T-helper 1 cell treated with Interleukin-12 subunit alpha and Interleukin-12 subunit beta and Interleukin-4 antibody, amounts not matched to agents 30 ng/mL and 1 ng/mL, for 36 hours (primary cell): Measurements from ENCODE around the gene SRPRA. TPM values are rescaled to one million over a fixed set of nuclear protein-coding genes. Genes with fewer than 3 reads are reported as not detected.
"Not testable (repeated sequence)": the region's sequence is repeated elsewhere in the genome, so short reads cannot be mapped to it uniquely, and the experiment has no call there.

Source experiments
- intact Hi-C: fragments of 100-400 bp; cut with micrococcal nuclease; formaldehyde crosslinking; loops from one replicate; pipeline ENCODE4 v1.15.1; 2024
- total RNA-seq: library from RNA; stranded (reverse); gene quantifications from 2 replicates; pipeline ENCODE4 v1.2.3, GENCODE V29; 2022

The SRPRA gene
- total RNA-seq, 1 donor from 2014 or later = 173 TPM

DNA sequence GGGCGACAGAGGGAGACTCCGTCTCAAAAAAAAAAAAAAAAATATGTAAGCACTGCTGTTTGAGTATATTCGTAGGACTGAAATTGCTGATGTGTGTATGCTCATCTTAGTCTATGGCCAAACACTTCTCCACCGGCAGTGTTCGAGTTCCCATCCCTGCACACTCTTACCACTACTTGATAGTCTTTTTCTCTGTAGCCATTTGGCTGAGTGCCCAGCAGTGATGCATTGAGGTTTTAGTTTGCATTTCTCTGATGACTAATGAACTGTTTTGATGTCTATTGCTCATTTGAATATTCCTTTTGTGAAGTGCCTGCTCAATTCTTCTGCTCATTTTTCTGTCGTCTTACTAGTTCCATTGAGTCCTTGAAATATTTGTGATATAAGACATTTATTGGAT lies 16.1 kb upstream of the SRPRA start:
- intact Hi-C loops = loop anchor here (5.0 kb wide), 3 partner anchors 223 to 398 kb away; partner anchors contain the start of genes CDON, DDX25, HYLS1 and PUS3

- intact Hi-C loops = loop anchor here (1.0 to 5.0 kb wide), 7 partner anchors 14 to 396 kb away; partner anchors contain the start of genes CDON, DCPS, DDX25 and FAM118B
These were observed 14.3 kb upstream of the SRPRA start, which contains the start of gene TIRAP for GRCh38 chr11:126282736-126283591. TSS of gene TIRAP (plus strand) at chr11:126283093. CDS start at chr11:126290895, 7,802 bp downstream.

DNA sequence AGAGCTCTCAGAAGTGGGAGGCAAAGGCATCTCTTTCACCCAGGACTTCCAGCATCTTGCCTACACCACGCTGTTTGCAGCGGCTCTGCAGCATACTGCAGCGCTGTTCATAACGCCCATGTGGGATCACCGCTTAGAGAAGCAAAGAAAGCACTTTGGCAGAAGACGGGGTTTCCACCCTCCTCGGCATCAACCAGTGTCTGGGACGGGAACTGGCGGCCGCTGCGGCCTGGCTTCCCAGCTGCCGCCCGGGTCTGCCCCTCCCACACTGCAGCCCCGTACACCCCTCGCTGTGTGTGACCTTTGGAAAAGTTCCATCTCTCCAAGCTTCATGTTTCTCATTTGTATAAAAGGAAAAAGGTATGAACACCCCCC lies 13.7 kb upstream of the SRPRA start:
- intact Hi-C loops = loop anchor here (5.0 kb wide), 3 partner anchors 220 to 395 kb away; partner anchors contain the start of genes CDON, DDX25, HYLS1 and PUS3

GRCh38 chr11:126281666-126282175 lies 13.0 kb upstream of the SRPRA start:
- intact Hi-C loops = loop anchor here (5.0 kb wide), 3 partner anchors 219 to 394 kb away; partner anchors contain the start of genes CDON, DDX25, HYLS1 and PUS3

DNA sequence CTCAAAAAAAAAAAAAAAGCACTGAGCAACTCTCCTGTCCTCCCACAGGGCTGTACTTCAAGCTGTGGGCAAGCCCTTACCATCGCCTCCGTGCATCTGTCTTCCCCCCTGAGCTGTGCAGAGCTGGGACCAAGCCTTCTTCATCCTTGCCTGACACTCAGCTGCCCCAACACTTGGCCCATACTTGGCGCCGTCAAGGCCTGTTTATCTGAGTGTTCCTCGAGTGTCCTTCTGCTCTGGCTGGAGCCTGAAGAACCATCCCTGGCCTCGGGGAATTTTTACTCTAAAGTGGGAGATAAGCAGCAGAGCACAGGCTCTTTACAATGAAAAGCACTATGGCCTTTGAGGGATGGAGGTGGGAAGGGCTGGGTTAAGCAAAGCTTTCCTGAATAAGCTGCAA lies 12.6 kb upstream of the SRPRA start:
- intact Hi-C loops = loop anchor here (5.0 kb wide), 3 partner anchors 219 to 394 kb away; partner anchors contain the start of genes CDON, DDX25, HYLS1 and PUS3

- intact Hi-C loops = loop anchor here (5.0 kb wide), 3 partner anchors 218 to 393 kb away; partner anchors contain the start of genes CDON, DDX25, HYLS1 and PUS3
These were observed 11.9 kb upstream of the SRPRA start for GRCh38 chr11:126280595-126280994.

DNA sequence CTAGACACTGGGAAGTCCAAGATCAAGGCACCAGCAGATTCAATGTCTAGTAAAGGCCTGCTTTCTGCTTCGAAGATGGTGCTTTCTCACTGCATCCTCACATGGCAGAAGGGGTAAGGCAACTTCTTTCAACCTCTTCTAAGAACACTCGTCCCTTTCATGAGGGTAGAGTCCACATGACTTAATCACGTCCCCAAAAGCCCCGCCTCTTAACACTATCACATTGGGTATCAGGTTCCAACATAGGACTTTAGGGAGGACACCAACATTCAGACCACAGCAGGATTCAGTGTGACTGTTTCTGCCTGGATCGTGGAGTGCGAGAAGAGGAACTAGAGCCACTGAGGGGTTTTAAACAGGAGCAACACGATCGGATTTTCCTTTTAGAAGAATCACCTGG lies 10.5 kb upstream of the SRPRA start:
- intact Hi-C loops = no loop called here

DNA sequence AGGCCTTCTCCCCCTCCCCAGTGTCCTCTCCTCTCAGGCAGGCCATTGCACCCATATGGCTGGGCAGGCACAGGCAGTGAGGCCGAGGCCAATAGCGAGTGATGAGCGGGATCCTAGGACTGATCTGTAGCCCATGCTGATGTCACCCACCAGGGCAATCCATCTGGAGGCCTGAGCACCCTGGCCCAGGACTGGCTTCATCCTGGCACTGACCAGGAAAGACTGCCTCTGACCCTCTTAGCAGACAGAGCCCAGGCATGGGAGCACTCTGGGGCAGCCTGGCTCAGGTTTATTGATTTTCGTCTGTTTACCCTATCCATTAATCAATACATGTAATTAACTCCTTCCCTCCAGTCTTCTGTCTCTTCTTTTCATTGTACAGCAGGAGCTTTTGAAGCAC lies 9.1 kb upstream of the SRPRA start:
- intact Hi-C loops = no loop called here

- intact Hi-C loops = no loop called here
These were observed 8.6 kb upstream of the SRPRA start for GRCh38 chr11:126277322-126277721.

DNA sequence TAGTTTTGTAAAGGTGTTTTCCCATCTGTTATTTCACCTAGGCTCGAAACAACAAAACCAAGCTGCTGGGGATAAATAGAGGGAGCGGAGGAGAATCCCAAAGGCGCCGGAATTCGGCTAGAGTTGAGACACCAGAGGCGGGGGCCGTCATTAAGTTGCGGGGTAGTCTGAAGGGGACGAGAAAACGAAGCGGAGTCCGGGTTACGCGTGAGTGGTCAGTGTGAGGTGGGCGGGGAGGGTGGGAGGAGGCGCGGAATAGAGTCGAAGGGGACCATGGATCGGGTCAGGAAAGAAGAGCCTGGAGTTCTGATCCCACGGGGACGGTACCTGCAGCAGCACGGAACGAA lies 361 bp downstream of the SRPRA start:
- intact Hi-C loops = loop anchor here (1.0 to 5.0 kb wide), 6 partner anchors 205 to 1646 kb away; partner anchors contain the start of genes CHEK1, STT3A, TBRG1 and TMEM218

DNA sequence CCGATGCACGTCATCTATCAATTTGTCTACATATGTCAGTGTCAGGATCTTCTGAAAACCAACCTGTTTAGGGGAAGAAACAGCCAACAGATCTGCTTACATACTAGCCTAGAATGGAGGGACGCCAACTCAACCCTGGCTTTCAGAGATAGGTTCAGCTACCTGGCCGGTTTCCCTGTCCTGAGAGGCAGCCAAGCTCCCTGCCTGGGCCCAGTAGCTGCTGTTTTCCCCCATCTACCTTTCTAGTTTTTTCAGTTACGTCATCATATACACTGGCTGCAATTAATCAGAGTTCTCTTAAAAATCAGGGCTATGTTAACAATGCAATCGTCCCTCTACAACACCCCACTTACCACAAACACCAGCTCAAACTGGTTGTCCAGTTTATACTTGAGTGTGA lies 1.0 kb downstream of the SRPRA start:
- intact Hi-C loops = loop anchor here (1.0 to 5.0 kb wide), 6 partner anchors 204 to 1645 kb away; partner anchors contain the start of genes CHEK1, STT3A, TBRG1 and TMEM218

GRCh38 chr11:126265811-126266210 lies 2.9 kb downstream of the SRPRA start:
- intact Hi-C loops = loop anchor here (5.0 kb wide), 1 partner anchor 1154 kb away; the partner anchor contains the start of gene TMEM218

DNA sequence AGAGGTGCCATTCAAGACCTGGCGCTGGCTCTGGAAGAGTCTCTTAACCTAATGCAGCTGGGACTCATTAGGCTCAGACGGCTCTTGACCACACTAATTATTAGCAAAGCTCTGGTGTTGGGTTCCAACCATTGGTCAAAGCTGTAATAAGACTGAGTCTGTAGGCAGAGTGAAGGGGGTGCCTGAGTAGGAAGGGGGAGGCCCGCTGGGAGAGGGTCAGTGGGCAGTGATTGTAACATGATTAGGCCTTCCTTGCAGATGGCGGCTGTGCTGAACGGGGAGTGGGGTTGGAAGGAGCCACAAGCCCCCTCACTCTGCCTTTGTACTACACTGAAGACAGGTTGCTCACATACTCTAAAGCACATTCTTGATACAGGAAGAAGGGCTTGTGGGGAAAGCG lies 5.2 kb downstream of the SRPRA start:
- intact Hi-C loops = no loop called here

GRCh38 chr11:126262216-126262615 lies 6.5 kb downstream of the SRPRA start:
- intact Hi-C loops = no loop called here

GRCh38 chr11:126257764-126258163 lies 10.9 kb downstream of the SRPRA start:
- intact Hi-C loops = no loop called here

GRCh38 chr11:126257144-126257543 lies 11.6 kb downstream of the SRPRA start:
- intact Hi-C loops = no loop called here

GRCh38 chr11:126256216-126256615 lies 12.5 kb downstream of the SRPRA start:
- intact Hi-C loops = no loop called here

- intact Hi-C loops = not testable (repeated sequence)
These were observed 13.2 kb downstream of the SRPRA start for GRCh38 chr11:126255507-126255906.

GRCh38 chr11:126254819-126255218 lies 13.9 kb downstream of the SRPRA start:
- intact Hi-C loops = no loop called here

GRCh38 chr11:126253265-126253664 lies 15.4 kb downstream of the SRPRA start:
- intact Hi-C loops = no loop called here

- intact Hi-C loops = no loop called here
These were observed 22.1 kb downstream of the SRPRA start for GRCh38 chr11:126246636-126247035.

DNA sequence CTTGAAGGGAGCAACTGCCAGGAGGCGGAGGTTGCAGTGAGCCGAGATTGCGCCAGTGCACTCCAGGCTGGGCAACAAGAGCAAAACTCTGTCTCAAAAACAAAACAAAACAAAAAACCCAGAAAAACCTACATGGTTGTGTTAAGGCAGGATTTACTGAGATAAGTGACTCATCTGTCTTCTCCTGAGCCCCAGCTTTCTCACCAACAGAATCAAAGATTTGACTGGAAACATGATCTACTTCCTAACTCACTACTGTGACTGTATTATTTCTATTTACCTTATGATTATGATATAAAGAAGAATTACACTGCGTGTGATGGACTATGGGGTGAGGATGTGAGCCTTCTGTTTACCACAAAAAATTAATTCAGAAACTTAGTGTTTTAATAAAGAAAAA lies 35.3 kb downstream of the SRPRA start:
- intact Hi-C loops = no loop called here
